NCI-H2029 treated with DMSO at 0.1 percent for 48 hours (cell line): ENCODE data around the gene OR4M2.
"Not testable (repeated sequence)": the region's sequence is repeated elsewhere in the genome, so short reads cannot be mapped to it uniquely, and the experiment has no call there.

Experiments used
- DNase-seq: peaks from one replicate; lab custom pipeline; 2025; lab: John Stamatoyannopoulos, UW

OR4M2 gene

GRCh38 chr15:22080227-22080626 lies at the start of gene OR4M2:
TSS of gene OR4M2 (plus strand) at chr15:22080527. CDS start at chr15:22080625, 98 bp downstream.
- DNase-seq: not testable (repeated sequence)

DNA sequence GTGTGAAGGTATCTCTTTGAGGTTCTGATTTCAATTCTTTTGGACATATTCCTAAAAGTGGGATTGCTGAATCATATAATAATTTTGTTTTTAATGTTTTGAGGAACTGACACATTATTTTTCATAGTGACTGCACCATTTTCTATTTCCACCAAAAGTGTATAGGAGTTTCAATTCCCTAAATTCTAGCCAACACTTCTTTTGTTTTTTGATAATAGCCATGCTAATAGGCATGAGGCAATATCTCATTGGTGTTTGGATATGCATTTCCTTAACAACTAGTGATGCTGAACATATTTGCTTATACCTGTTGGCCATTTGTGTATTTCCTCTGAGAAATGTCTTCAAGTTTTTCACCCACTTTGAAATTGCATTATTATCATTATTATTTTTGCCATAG lies 11.1 kb upstream of the OR4M2 start:
- not testable (repeated sequence) for DNase-seq

GRCh38 chr15:22081386-22081785 lies 1.1 kb downstream of the OR4M2 start:
- DNase-seq: not testable (repeated sequence)

DNA sequence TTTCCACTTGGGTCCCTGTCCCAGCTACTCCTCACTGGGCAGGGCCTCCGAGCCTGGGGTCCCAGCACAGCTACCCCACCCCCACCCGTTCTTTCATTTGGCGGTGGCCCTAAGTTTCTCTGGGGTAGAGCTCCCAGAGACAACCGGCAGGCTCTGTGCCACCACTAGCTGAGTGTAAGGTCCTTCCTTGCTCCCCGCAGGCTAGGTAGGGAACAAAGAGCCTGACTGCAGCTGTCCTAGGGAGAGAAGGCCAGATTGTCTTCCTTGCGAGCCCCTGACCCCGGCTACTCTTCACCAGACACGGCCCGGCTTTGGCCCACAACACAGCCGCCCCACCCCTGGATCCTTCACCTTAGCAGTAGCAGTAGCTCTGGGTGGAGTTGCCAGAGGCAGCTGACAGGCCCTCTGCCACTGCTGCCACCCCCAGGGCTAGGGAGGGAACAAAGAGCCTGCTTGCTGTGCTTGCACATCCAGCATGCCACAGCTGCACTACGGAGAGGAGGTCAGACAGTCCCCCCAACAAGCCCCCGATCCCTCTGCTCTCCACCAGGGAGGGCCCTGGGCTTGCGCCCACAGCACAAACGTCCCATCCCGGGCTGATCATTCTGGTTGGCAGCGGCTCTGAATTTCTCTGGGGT lies 18.4 kb downstream of the OR4M2 start:
- DNase-seq: not testable (repeated sequence)

DNA sequence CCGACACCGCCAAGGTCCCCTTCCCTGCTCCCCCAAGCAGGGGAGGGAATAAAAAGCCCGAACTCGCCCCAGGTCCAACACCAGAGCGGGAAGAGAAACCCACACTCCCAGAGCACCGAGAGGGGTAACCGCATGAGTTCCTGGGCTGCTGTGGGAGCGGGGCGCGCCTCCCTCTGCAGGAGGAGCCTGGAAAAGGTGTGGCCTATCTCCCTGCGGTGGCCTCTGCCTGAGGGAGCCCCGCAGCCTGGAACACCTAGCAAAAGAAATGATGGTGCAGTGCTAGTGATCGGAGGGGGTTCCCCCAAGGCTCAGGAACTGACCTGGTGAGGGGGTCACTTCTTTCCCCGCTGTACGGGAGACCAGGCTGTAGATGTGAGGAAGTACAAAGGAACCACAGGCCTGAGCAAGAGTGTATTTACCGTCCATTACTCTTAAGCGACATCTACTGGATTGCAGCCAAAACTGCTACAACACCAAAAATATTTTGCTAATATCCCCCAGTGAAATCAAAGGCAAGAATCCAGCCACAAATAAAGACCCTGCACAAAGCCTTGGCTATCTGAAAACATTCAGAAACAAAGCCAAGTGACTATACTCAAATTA lies 19.1 kb downstream of the OR4M2 start:
- DNase-seq: not testable (repeated sequence)

DNA sequence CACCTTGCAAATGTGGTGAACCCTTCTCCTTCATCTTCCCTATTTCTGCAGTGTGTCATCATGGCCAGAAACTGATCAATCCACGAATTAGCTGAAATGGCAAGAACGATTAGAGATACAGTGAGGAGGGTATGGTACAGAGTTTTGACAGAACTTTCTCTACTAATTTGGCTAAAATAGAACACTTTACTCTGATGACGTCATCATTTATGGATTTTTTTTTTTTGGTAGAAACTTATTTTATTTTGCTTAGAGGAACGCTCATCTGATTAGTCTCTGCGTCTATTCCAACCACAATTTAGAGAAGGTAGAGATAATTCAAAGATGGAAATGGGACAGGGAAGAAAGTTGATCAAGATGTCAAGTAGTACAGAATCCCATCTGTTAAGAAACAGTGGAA lies 41.7 kb downstream of the OR4M2 start:
- not testable (repeated sequence) for DNase-seq
